Endothelial cell (in vitro differentiated cells): Measurements from ENCODE around the gene CCDC178. TPM values are rescaled to one million over a fixed set of nuclear protein-coding genes. Genes with fewer than 3 reads are reported as not detected.
A peak's percentile ranks its signal among the peaks of the same experiment; 100 is the strongest.

Source experiments
- DNase-seq: peaks from one replicate; pipeline ENCODE4 v3.0.0; 2021; ENCODE audit warnings: low spot score
- H3K27ac Mint-ChIP-seq: one replicate; pipeline ENCODE4 v1.8.0; 2021; ENCODE audit warnings: mixed read lengths, inconsistent platforms; ENCODE audit not compliant: unreplicated experiment
- H3K27me3 Mint-ChIP-seq: one replicate; pipeline ENCODE4 v1.8.0; 2021; ENCODE audit warnings: mild to moderate bottlenecking, moderate library complexity, mixed read lengths, inconsistent platforms; ENCODE audit not compliant: unreplicated experiment
- H3K36me3 Mint-ChIP-seq: one replicate; pipeline ENCODE4 v1.8.0; 2021; ENCODE audit warnings: mild to moderate bottlenecking, low read depth, mixed read lengths, inconsistent platforms; ENCODE audit not compliant: unreplicated experiment
- H3K4me1 Mint-ChIP-seq: one replicate; pipeline ENCODE4 v1.8.0; 2021; ENCODE audit warnings: mild to moderate bottlenecking, mixed read lengths, inconsistent platforms; ENCODE audit not compliant: unreplicated experiment
- H3K4me3 Mint-ChIP-seq: one replicate; pipeline ENCODE4 v1.8.0; 2021; ENCODE audit warnings: mild to moderate bottlenecking, mixed read lengths, inconsistent platforms; ENCODE audit not compliant: unreplicated experiment
- H3K9me3 Mint-ChIP-seq: one replicate; pipeline ENCODE4 v1.8.0; 2021; ENCODE audit warnings: mixed read lengths, inconsistent platforms; ENCODE audit not compliant: unreplicated experiment
- total RNA-seq: library from RNA; stranded (reverse); fragmentation: NEBNext Ultra II Directional; extraction: Animal tissue kit (Norgen Biotek cat#: 25700); gene quantifications from one replicate; pipeline ENCODE4 v1.2.1, GENCODE V29; 2021; ENCODE audit not compliant: unreplicated experiment
- TF ChIP-seq, protein P1 (sequence below): fragments of 200-600 bp; sonication (generic); IDR thresholded peaks from one replicate; pipeline ENCODE4 v1.5.0; 2021; ENCODE audit warnings: antibody characterized with exemption; ENCODE audit not compliant: unreplicated experiment

Gene CCDC178
- total RNA-seq, 1 donor from 2014 or later: 5.3 TPM

DNA sequence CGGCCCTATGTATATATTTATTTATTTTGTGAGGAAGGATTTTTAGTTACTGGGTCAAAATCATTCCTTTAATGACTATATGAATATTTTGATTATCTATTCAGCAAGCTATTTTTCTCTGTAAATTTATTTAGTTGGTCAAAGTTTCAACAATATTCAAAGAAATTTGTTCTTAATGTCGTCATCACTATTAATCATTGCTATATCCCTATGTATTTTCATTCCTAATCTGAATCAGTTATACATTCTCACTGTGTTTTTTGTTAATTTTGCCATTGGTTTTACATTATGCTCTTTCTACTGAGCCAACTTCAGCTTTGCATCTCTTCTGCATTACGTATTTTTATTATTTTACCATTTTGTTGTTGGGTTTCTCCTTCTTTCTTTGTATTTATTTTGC lies 105.7 kb downstream of the CCDC178 start:
- peaks cover 7% of the 10 kb centered on the region for H3K9me3 Mint-ChIP-seq
- no peak overlapping the region for H3K4me3 Mint-ChIP-seq
- H3K27ac Mint-ChIP-seq: no peak overlapping the region
- peaks cover 3% of the 10 kb centered on the region for H3K27me3 Mint-ChIP-seq
- H3K4me1 Mint-ChIP-seq: no peaks in the 10 kb centered on the region
- TF ChIP-seq, protein P1, sequence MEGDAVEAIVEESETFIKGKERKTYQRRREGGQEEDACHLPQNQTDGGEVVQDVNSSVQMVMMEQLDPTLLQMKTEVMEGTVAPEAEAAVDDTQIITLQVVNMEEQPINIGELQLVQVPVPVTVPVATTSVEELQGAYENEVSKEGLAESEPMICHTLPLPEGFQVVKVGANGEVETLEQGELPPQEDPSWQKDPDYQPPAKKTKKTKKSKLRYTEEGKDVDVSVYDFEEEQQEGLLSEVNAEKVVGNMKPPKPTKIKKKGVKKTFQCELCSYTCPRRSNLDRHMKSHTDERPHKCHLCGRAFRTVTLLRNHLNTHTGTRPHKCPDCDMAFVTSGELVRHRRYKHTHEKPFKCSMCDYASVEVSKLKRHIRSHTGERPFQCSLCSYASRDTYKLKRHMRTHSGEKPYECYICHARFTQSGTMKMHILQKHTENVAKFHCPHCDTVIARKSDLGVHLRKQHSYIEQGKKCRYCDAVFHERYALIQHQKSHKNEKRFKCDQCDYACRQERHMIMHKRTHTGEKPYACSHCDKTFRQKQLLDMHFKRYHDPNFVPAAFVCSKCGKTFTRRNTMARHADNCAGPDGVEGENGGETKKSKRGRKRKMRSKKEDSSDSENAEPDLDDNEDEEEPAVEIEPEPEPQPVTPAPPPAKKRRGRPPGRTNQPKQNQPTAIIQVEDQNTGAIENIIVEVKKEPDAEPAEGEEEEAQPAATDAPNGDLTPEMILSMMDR: no peak
- H3K36me3 Mint-ChIP-seq: peaks cover 7% of the 10 kb centered on the region
- DNase-seq: no peak

DNA sequence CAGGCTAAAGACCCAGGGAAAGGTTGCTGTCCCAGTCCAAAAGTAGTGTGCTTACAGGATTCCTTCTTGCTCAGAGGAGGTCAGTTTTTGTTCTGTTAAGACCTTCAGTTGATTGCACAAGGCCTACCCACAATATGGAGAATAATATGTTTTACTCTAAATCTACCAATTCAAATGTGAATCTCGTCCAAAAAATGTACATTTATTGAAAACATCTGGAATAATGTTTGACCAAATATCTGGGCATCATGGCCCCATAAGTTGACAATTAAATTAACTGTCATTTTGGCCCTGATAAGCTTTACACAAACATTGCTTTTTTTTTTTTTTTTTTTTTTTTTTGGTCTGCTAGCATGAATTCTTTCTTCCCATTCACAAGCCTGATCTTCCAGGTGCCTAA lies 109.8 kb downstream of the CCDC178 start:
- DNase-seq: no peak
- TF ChIP-seq, protein P1: no peak
- no peaks in the 10 kb centered on the region for H3K4me1 Mint-ChIP-seq
- no peak overlapping the region for H3K27ac Mint-ChIP-seq
- H3K36me3 Mint-ChIP-seq: no peaks in the 10 kb centered on the region
- no peaks in the 10 kb centered on the region for H3K27me3 Mint-ChIP-seq
- H3K4me3 Mint-ChIP-seq: no peak overlapping the region
- H3K9me3 Mint-ChIP-seq: no peaks in the 10 kb centered on the region

DNA sequence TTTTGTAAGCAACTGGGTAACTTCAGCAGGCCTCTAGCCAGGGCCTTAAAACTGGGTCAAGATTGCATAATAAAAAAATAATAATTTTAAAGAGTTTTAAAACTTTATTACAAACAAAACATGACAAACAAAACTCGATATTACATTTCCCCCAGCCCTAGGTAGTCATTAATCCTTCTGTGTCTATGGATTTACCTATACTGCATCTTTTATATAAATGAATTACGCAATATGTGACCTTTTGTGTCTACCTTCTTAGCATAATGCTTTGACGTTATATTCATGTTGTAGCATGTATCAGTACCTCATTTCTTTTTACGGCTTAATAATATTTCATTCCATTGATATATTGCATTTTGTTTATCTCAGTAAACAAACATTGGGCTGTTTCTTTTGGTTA lies 113.5 kb downstream of the CCDC178 start:
- Mint-ChIP-seq H3K27ac (no peak overlapping the region), H3K4me3 (no peak overlapping the region), H3K36me3 (no peaks in the 10 kb centered on the region), H3K9me3 (no peaks in the 10 kb centered on the region), H3K4me1 (no peaks in the 10 kb centered on the region), H3K27me3 (no peaks in the 10 kb centered on the region)
- no peak for DNase-seq
- TF ChIP-seq, protein P1: no peak

DNA sequence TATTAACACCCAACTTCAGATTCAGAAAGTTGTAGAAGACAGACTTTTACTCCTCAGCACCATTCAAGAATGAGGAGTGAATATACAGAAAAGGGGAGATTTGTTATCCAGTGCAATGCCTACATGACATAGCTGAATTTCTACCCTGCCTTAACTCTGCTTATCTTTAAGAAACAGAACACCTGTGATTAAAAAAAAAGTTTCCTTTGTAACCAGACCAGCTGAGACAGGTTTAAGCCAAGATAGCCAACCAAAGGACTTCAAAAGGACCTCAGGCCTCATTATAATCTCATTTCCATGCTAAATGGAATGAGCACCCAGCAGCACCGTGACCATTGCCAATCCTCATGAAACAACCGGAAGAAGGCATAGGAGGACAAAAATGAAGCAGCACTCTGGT lies 122.9 kb downstream of the CCDC178 start:
- peaks cover 2% of the 10 kb centered on the region for H3K27me3 Mint-ChIP-seq
- no peak overlapping the region for H3K27ac Mint-ChIP-seq
- no peak for DNase-seq
- H3K4me1 Mint-ChIP-seq: no peaks in the 10 kb centered on the region
- peaks cover 4% of the 10 kb centered on the region for H3K9me3 Mint-ChIP-seq
- peaks cover 4% of the 10 kb centered on the region for H3K36me3 Mint-ChIP-seq
- TF ChIP-seq, protein P1: no peak
- peak overlapping the region; percentile 4 for H3K4me3 Mint-ChIP-seq

DNA sequence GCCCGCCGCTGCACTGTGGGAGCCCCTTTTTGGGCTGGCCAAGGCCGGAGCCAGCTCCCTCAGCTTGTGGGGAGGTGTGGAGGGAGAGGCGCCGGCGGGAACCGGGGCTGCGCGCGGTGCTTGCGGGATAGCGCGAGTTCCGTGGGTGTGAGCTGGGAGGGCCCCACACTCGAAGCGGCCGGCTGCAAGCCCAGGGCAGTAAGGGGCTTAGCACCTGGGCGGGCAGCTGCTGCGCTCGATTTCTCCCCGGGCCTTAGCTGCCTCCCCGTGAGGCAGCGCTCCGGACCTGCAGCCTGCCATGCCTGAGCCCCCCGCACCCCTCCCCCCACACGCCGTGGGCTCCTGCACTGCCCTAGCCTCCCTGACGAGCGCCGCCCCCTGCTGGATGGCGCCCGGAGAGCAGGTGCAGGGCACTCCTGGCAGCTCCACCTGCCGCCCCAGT lies 124.4 kb downstream of the CCDC178 start:
- DNase-seq: no peak

More for the DNA sequence above, 124.4 kb downstream of the CCDC178 start:
- Mint-ChIP-seq H3K27ac (no peak overlapping the region), H3K4me3 (no peak overlapping the region), H3K36me3 (peaks cover 4% of the 10 kb centered on the region), H3K9me3 (peaks cover 4% of the 10 kb centered on the region), H3K4me1 (no peaks in the 10 kb centered on the region), H3K27me3 (peaks cover 2% of the 10 kb centered on the region)
- TF ChIP-seq, protein P1: peak; percentile 17
